Left hindlimb (tissue), 1 donor: ENCODE measurements around the gene GMFB.

Experiments
- DNase-seq: peaks from one replicate; pipeline ENCODE4 v3.0.0-alpha.2; 2018

GMFB gene

GRCh38 chr14:54425068-54425467 is 63.7 kb downstream of the GMFB start:
- DNase-seq = no peak
